Measurements from ENCODE around the gene EFNA5. TPM values are rescaled to one million over a fixed set of nuclear protein-coding genes. Genes with fewer than 3 reads are reported as not detected.
A peak's percentile ranks its signal among the peaks of the same experiment; 100 is the strongest.

Gene EFNA5
- total and polyA plus RNA-seq, 2 of the 13 experiments (the other 11 are each of a cell fraction or from before 2014, with no cell fraction given) = not detected

DNA sequence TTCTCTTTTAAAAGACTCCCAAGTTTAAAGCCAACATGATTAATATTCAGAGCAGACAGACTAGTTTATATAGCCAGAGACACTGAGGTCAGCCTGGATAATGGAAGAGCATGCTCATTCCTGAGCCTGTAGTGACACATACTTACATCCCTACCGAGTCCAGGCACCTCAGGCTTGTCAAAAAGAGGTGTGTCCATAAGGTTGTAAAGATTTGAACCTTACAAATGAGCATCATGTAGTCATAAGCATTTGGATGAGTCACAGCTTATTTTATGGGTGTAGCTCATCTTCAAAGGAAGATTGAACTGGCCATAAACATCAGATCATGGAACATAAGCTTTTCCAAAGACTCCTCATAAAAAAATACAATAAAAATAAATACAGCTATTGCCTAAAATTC, 333.5 kb downstream of the EFNA5 start:
- Histone ChIP-seq H3K4me1 (ENCODE audit: insufficient read depth, low read length) (no peaks in the 10 kb centered on the region), H3K36me3 (replicated peaks in 1 of 2; ENCODE audit: control insufficient read depth in 1 of 2, insufficient read depth in 2 of 2, low read length in 2 of 2) (no peaks in the 10 kb centered on the region), H4K20me1 (ENCODE audit: insufficient read depth, low read length) (no peaks in the 10 kb centered on the region), H3K4me3 (replicated peaks in 1 of 3; ENCODE audit: insufficient read depth in 1 of 3, low read depth in 2 of 3, low read length in 3 of 3) (no peak overlapping the region), H3K27ac (ENCODE audit: extremely low read length, insufficient read depth, low read length) (no peak overlapping the region), H3K4me2 (ENCODE audit: low read depth, low read length) (no peak overlapping the region), H3K27me3 (ENCODE audit: control insufficient read depth in 1 of 2, insufficient read depth in 2 of 2, low read length in 2 of 2) (no peaks in the 10 kb centered on the region), H3K9me3 (ENCODE audit: low read length) (no peaks in the 10 kb centered on the region), H3K79me2 (ENCODE audit: insufficient read depth, low read length) (no peaks in the 10 kb centered on the region), H3K9ac (ENCODE audit: insufficient read depth, low read depth, low read length) (no peak overlapping the region), H2AFZ (ENCODE audit: low read length) (no peak overlapping the region)
- intact Hi-C loops (cut with micrococcal nuclease; ENCODE audit: unreplicated experiment) (no loop called here), in situ Hi-C loops (cut with HindIII; ENCODE audit: extremely low pct_ligation_motif_present, low pct_unique_long_range_greater_than_20kb) (no loop called here)
- ChIA-PET POLR2A (no interaction called here), CTCF (ENCODE audit: low intra/inter-chr PET ratio, low total read pairs) (no interaction called here)
- 0% methylated on average over 1 of the region's 1 CpG for WGBS (ENCODE audit: low lambda C conversion rate)
- TF ChIP-seq CREB1 (IDR thresholded peaks at IDR 0.05) (0 out of 2 replicates have a peak, but pooled peaks have one; percentile 13), CREB1 (CRISPR knock-in tag; IDR thresholded peaks at IDR 0.05) (no peak), RBM39 (IDR thresholded peaks at IDR 0.05; ENCODE audit: low read depth, low read length, poor library complexity, severe bottlenecking) (no peak), ZNF780A (CRISPR knock-in tag; IDR thresholded peaks at IDR 0.05) (no peak), PHF21A (CRISPR knock-in tag; IDR thresholded peaks at IDR 0.05) (no peak), SIX4 (CRISPR knock-in tag; IDR thresholded peaks at IDR 0.05) (no peak)
- no TSS peak for BruUV-seq (replicated peaks)
- ATAC-seq (no peak), FAIRE-seq (no peak), DNase-seq (ENCODE audit: low spot score) (no peak)

DNA sequence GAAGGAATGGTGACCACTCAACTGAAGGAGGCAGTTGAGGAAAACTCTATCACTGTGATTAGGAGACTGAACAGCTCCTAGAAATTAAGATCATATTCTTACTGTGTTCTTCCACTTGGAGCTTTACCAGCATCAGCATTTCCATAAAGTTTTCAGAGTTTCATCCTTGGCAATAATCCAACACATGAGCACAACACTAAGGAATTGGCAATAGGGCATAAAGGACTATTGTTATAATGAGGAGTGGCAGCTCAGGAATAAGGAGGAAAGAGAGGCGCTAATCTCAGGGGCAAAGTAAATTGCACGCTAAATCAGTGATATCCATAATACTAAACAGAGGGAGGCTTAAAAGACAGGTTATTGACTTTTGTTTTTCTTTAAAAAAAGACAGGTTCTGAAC, 338.9 kb downstream of the EFNA5 start:
- no peak for ATAC-seq
- ChIA-PET CTCF (ENCODE audit: low intra/inter-chr PET ratio, low total read pairs) (no interaction called here), POLR2A (no interaction called here)
- no TSS peak for BruUV-seq (replicated peaks)
- Histone ChIP-seq H3K9ac (ENCODE audit: insufficient read depth, low read depth, low read length) (no peak overlapping the region), H3K36me3 (replicated peaks in 1 of 2; ENCODE audit: control insufficient read depth in 1 of 2, insufficient read depth in 2 of 2, low read length in 2 of 2) (no peaks in the 10 kb centered on the region), H3K9me3 (ENCODE audit: low read length) (no peaks in the 10 kb centered on the region), H3K79me2 (ENCODE audit: insufficient read depth, low read length) (no peaks in the 10 kb centered on the region), H3K27me3 (ENCODE audit: control insufficient read depth in 1 of 2, insufficient read depth in 2 of 2, low read length in 2 of 2) (no peaks in the 10 kb centered on the region), H4K20me1 (ENCODE audit: insufficient read depth, low read length) (no peaks in the 10 kb centered on the region), H2AFZ (ENCODE audit: low read length) (no peak overlapping the region), H3K4me3 (replicated peaks in 1 of 3; ENCODE audit: insufficient read depth in 1 of 3, low read depth in 2 of 3, low read length in 3 of 3) (no peak overlapping the region), H3K27ac (ENCODE audit: extremely low read length, insufficient read depth, low read length) (no peak overlapping the region), H3K4me2 (ENCODE audit: low read depth, low read length) (no peak overlapping the region), H3K4me1 (ENCODE audit: insufficient read depth, low read length) (no peaks in the 10 kb centered on the region)
- no peak for TF ChIP-seq ZNF224 (CRISPR knock-in tag; IDR thresholded peaks at IDR 0.05)
- no peak for TF ChIP-seq PHF21A (CRISPR knock-in tag; IDR thresholded peaks at IDR 0.05)
- no peak for TF ChIP-seq TAF1 (CRISPR knock-in tag; IDR thresholded peaks at IDR 0.05)
- no peak for TF ChIP-seq ISX (CRISPR knock-in tag; conservative IDR thresholded peaks at IDR 0.05)
- TF ChIP-seq PRMT3 (CRISPR knock-in tag; IDR thresholded peaks at IDR 0.05; ENCODE audit: borderline replicate concordance, low read depth) = no peak
- no peak for TF ChIP-seq ZNF12 (CRISPR knock-in tag; IDR thresholded peaks at IDR 0.05)
- TF ChIP-seq ZNF230 (CRISPR knock-in tag; IDR thresholded peaks at IDR 0.05) = no peak
- TF ChIP-seq, protein P1, sequence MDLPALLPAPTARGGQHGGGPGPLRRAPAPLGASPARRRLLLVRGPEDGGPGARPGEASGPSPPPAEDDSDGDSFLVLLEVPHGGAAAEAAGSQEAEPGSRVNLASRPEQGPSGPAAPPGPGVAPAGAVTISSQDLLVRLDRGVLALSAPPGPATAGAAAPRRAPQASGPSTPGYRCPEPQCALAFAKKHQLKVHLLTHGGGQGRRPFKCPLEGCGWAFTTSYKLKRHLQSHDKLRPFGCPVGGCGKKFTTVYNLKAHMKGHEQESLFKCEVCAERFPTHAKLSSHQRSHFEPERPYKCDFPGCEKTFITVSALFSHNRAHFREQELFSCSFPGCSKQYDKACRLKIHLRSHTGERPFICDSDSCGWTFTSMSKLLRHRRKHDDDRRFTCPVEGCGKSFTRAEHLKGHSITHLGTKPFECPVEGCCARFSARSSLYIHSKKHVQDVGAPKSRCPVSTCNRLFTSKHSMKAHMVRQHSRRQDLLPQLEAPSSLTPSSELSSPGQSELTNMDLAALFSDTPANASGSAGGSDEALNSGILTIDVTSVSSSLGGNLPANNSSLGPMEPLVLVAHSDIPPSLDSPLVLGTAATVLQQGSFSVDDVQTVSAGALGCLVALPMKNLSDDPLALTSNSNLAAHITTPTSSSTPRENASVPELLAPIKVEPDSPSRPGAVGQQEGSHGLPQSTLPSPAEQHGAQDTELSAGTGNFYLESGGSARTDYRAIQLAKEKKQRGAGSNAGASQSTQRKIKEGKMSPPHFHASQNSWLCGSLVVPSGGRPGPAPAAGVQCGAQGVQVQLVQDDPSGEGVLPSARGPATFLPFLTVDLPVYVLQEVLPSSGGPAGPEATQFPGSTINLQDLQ (CRISPR knock-in tag; IDR thresholded peaks at IDR 0.05) = no peak
- TF ChIP-seq FOXC1 (CRISPR knock-in tag; IDR thresholded peaks at IDR 0.05; ENCODE audit: borderline replicate concordance) = no peak
- TF ChIP-seq ZNF772 (CRISPR knock-in tag; IDR thresholded peaks at IDR 0.05) = no peak
- intact Hi-C loops (cut with micrococcal nuclease; ENCODE audit: unreplicated experiment) (no loop called here), in situ Hi-C loops (cut with HindIII; ENCODE audit: extremely low pct_ligation_motif_present, low pct_unique_long_range_greater_than_20kb) (no loop called here)
- no peak for FAIRE-seq
- DNase-seq (ENCODE audit: low spot score) = no peak
- WGBS (ENCODE audit: low lambda C conversion rate) = 52% methylated on average over 2 of the region's 2 CpGs

Measured in HepG2 (cell line).